GM12801 (cell line): ENCODE data around the gene CLBA1.

Source experiments
- CTCF ChIP-seq: IDR thresholded peaks from one replicate; pipeline ENCODE4 v1.5.1; 2011; ENCODE audit warnings: control low read depth; ENCODE audit not compliant: insufficient read length; ENCODE audit errors: extremely low read depth

Gene CLBA1

GRCh38 chr14:104953896-104954656 lies 31.5 kb upstream of the CLBA1 start:
- TF ChIP-seq CTCF, result no peak

- no peak for TF ChIP-seq CTCF
Observed at GRCh38 chr14:104954746-104955395, 30.7 kb upstream of the CLBA1 start.

- no peak for TF ChIP-seq CTCF
Observed at GRCh38 chr14:104955396-104955770, 30.2 kb upstream of the CLBA1 start.

- no peak for TF ChIP-seq CTCF
Observed at GRCh38 chr14:104956290-104956890, 29.2 kb upstream of the CLBA1 start.

- no peak for TF ChIP-seq CTCF
Observed at GRCh38 chr14:104957146-104958113, 28.2 kb upstream of the CLBA1 start.

- no peak for TF ChIP-seq CTCF
Observed at GRCh38 chr14:104964546-104964945, 21.0 kb upstream of the CLBA1 start.

- TF ChIP-seq CTCF, result no peak
Observed at GRCh38 chr14:104965561-104966231, 19.9 kb upstream of the CLBA1 start.
